ENCODE data around the gene TOP1. TPM values are rescaled to one million over a fixed set of nuclear protein-coding genes. Genes with fewer than 3 reads are reported as not detected.

TOP1 gene
- total RNA-seq, 4 donors from 2014 or later = 9.4 to 13.6 (median 12.2) TPM

DNA sequence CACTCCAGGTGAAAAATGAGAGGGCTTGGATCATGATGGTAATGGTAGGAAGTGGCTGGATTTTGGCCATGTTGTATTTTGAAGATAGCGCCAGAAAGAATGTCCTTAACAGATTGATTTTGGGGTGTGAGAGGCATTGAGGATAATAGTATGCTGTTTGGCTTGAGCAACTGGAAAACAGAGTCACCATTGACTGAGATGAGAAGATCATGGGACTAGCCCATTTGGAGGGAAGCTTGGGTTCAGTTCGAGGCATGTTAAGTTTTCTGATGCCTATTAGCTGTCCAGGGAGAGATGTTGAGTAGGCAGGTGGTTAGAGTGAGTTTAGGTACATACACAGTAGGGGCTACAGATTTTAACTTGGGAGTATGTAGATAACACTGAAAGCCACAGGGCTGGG is 132.1 kb downstream of the TOP1 start:
- intact Hi-C loops (cut with DNase I; ENCODE audit: low total_unique reads) = no loop called here
- no peak overlapping the region for H3K4me3 ChIP-seq
- peaks cover 0 to 40% of the 10 kb centered on the region in 2 donors for H3K36me3 ChIP-seq
- DNase-seq (no peak), ATAC-seq (no peak)
- H3K9me3 ChIP-seq = no peaks in the 10 kb centered on the region
- no peaks in the 10 kb centered on the region for H3K27me3 ChIP-seq
- peak overlapping the region in 1 of 4 donors; percentile 18 for H3K27ac ChIP-seq
- TF ChIP-seq, protein P1, sequence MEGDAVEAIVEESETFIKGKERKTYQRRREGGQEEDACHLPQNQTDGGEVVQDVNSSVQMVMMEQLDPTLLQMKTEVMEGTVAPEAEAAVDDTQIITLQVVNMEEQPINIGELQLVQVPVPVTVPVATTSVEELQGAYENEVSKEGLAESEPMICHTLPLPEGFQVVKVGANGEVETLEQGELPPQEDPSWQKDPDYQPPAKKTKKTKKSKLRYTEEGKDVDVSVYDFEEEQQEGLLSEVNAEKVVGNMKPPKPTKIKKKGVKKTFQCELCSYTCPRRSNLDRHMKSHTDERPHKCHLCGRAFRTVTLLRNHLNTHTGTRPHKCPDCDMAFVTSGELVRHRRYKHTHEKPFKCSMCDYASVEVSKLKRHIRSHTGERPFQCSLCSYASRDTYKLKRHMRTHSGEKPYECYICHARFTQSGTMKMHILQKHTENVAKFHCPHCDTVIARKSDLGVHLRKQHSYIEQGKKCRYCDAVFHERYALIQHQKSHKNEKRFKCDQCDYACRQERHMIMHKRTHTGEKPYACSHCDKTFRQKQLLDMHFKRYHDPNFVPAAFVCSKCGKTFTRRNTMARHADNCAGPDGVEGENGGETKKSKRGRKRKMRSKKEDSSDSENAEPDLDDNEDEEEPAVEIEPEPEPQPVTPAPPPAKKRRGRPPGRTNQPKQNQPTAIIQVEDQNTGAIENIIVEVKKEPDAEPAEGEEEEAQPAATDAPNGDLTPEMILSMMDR (IDR thresholded peaks at IDR 0.05 in 4 of 5, conservative IDR thresholded peaks at IDR 0.05 in 1 of 5) = no peak
- TF ChIP-seq POLR2A (IDR thresholded peaks at IDR 0.05) = no peak
- in situ Hi-C loops (cut with MboI; ENCODE audit: low sequenced_read_pairs in 4 of 4) = no loop called here
- H3K4me1 ChIP-seq = peaks cover 18 to 19% of the 10 kb centered on the region in 2 donors

DNA sequence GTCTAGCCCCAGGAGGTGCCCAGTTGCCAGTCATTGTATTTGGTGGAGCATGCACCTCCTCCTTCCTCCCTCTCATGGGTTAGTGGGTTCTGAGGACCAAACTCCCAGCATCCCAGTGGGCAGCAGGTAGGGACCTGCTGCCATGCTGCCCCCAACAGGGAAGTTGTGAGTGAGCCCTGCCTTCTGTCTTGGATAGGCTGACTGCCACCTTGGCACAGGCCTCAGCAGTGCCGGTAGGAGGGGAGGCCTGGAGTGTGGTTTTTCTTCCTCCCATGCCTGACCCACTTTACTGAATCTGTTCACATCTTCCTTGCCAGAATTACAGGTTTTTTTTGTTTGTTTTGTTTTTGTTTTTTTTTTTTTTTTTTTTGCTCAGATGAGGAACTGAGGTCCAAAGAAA is 133.3 kb downstream of the TOP1 start:
- Histone ChIP-seq H3K27ac (peak overlapping the region in 1 of 4 donors; percentile 43), H3K4me3 (no peak overlapping the region), H3K9me3 (no peaks in the 10 kb centered on the region), H3K27me3 (no peaks in the 10 kb centered on the region), H3K36me3 (peaks cover 0 to 52% of the 10 kb centered on the region in 2 donors), H3K4me1 (peaks cover 7 to 11% of the 10 kb centered on the region in 2 donors)
- no peak for DNase-seq
- TF ChIP-seq, protein P1 (IDR thresholded peaks at IDR 0.05 in 4 of 5, conservative IDR thresholded peaks at IDR 0.05 in 1 of 5) = no peak
- TF ChIP-seq POLR2A (IDR thresholded peaks at IDR 0.05) = no peak
- in situ Hi-C loops (cut with MboI; ENCODE audit: low sequenced_read_pairs in 4 of 4) (no loop called here), intact Hi-C loops (cut with DNase I; ENCODE audit: low total_unique reads) (no loop called here)
- no peak for ATAC-seq

DNA sequence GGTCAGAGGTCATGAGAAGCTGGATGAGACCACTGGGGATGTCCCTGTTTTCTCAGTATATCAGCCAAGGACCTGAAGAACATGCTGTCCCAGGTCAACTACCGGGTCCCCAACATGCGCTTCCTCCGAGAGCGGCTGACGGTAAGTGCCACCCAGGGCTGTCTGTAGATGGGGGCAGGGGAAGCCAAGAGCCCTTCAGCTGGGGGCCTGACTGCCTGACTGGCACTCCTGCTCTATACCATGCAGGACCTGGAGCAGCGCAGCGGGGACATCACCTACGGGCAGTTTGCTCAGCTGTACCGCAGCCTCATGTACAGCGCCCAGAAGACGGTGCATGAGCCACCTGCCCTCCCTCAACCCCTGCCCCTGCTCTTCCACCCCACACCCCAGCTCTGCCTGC is 133.8 kb downstream of the TOP1 start:
- Histone ChIP-seq H3K4me3 (no peak overlapping the region), H3K27ac (no peak overlapping the region), H3K9me3 (no peaks in the 10 kb centered on the region), H3K27me3 (no peaks in the 10 kb centered on the region), H3K36me3 (peaks cover 0 to 57% of the 10 kb centered on the region in 2 donors), H3K4me1 (peaks cover 6 to 11% of the 10 kb centered on the region in 2 donors)
- ATAC-seq (no peak), DNase-seq (no peak)
- intact Hi-C loops (cut with DNase I; ENCODE audit: low total_unique reads) (no loop called here), in situ Hi-C loops (cut with MboI; ENCODE audit: low sequenced_read_pairs in 4 of 4) (no loop called here)
- TF ChIP-seq, protein P1 (IDR thresholded peaks at IDR 0.05 in 4 of 5, conservative IDR thresholded peaks at IDR 0.05 in 1 of 5) = no peak
- TF ChIP-seq POLR2A (IDR thresholded peaks at IDR 0.05) = no peak

DNA sequence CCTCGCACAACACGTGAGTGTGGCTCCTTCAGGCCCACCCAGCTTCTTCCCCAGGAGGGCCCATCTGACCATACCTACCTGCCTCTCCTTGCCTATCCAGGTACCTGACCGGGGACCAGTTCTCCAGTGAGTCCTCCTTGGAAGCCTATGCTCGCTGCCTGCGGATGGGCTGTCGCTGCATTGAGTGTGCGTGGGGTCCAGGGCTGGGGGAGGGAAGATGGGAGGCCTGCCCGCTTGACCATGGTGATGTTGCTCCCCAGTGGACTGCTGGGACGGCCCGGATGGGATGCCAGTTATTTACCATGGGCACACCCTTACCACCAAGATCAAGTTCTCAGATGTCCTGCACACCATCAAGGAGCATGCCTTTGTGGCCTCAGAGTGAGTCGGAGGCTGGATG is 135.2 kb downstream of the TOP1 start:
- TF ChIP-seq, protein P1 (IDR thresholded peaks at IDR 0.05 in 4 of 5, conservative IDR thresholded peaks at IDR 0.05 in 1 of 5) = no peak
- no peak for TF ChIP-seq POLR2A (IDR thresholded peaks at IDR 0.05)
- Histone ChIP-seq H3K36me3 (peaks cover 0 to 71% of the 10 kb centered on the region in 2 donors), H3K9me3 (no peaks in the 10 kb centered on the region), H3K4me3 (no peak overlapping the region), H3K4me1 (peaks cover 4 to 7% of the 10 kb centered on the region in 2 donors), H3K27me3 (no peaks in the 10 kb centered on the region), H3K27ac (no peak overlapping the region)
- no peak for DNase-seq
- intact Hi-C loops (cut with DNase I; ENCODE audit: low total_unique reads) = no loop called here
- ATAC-seq = no peak
- in situ Hi-C loops (cut with MboI; ENCODE audit: low sequenced_read_pairs in 4 of 4) = no loop called here
